ENCODE data around the gene FIP1L1. TPM values are rescaled to one million over a fixed set of nuclear protein-coding genes. Genes with fewer than 3 reads are reported as not detected.

The FIP1L1 gene
- polyA plus RNA-seq, 1 donor from 2014 or later, result 63.4 TPM

Other genes starting within 250 kb of the FIP1L1 start
- 17.2 TPM for gene SCFD2, start 11.6 kb upstream of the FIP1L1 start, polyA plus RNA-seq
- gene LNX1, start 213.8 kb downstream of the FIP1L1 start, polyA plus RNA-seq, result 0.53 TPM

Measured in IgD-negative memory B cell (primary cell).